KMS-11 (cell line): ENCODE data around the gene AXL.
"Not testable (repeated sequence)": the region's sequence is repeated elsewhere in the genome, so short reads cannot be mapped to it uniquely, and the experiment has no call there.

Experiments used
- H2AFZ ChIP-seq: fragments of 200-600 bp; sonication (generic); 2 replicates; pipeline ENCODE4 v1.6.1; 2016; ENCODE audit warnings: antibody characterized with exemption, mixed run types, low read depth
- H3K27ac ChIP-seq: fragments of 200-600 bp; sonication (generic); 2 replicates; pipeline ENCODE4 v1.6.1; 2016; ENCODE audit warnings: mild to moderate bottlenecking, mixed run types
- H3K27me3 ChIP-seq: fragments of 200-600 bp; sonication (generic); 2 replicates; pipeline ENCODE4 v1.6.1; 2017; ENCODE audit warnings: mild to moderate bottlenecking, low read depth, mixed run types, moderate library complexity; ENCODE audit not compliant: insufficient read depth
- H3K36me3 ChIP-seq: fragments of 200-600 bp; sonication (generic); 2 replicates; pipeline ENCODE4 v1.6.1; 2017; ENCODE audit warnings: mild to moderate bottlenecking, mixed run types; ENCODE audit not compliant: insufficient read depth
- H3K4me1 ChIP-seq: fragments of 200-600 bp; sonication (generic); 2 replicates; pipeline ENCODE4 v1.6.1; 2016; ENCODE audit warnings: mild to moderate bottlenecking, low read depth, mixed run types; ENCODE audit not compliant: poor library complexity, severe bottlenecking
- H3K4me2 ChIP-seq: fragments of 200-600 bp; sonication (generic); 2 replicates; pipeline ENCODE4 v1.7.0; 2016; ENCODE audit warnings: mild to moderate bottlenecking, mixed run types
- H3K4me3 ChIP-seq: fragments of 200-600 bp; sonication (generic); IDR thresholded peaks from 2 replicates; pipeline ENCODE4 v1.6.1; 2017; ENCODE audit warnings: low read depth, low read length, mixed read lengths; ENCODE audit not compliant: insufficient read depth
- H3K79me2 ChIP-seq: fragments of 200-600 bp; sonication (generic); 2 replicates; pipeline ENCODE4 v1.6.1; 2016; ENCODE audit warnings: low read depth, mixed run types; ENCODE audit not compliant: insufficient read depth
- H3K9ac ChIP-seq: fragments of 200-600 bp; sonication (generic); 2 replicates; pipeline ENCODE4 v1.6.1; 2016; ENCODE audit warnings: mild to moderate bottlenecking, mixed run types
- H4K20me1 ChIP-seq: fragments of 200-600 bp; sonication (generic); 2 replicates; pipeline ENCODE4 v1.6.1; 2016; ENCODE audit warnings: mild to moderate bottlenecking, mixed run types; ENCODE audit not compliant: insufficient read depth
- CTCF ChIP-seq: fragments of 200-600 bp; sonication (generic); conservative IDR thresholded peaks from 2 replicates; pipeline ENCODE4 v1.6.1; 2017; ENCODE audit warnings: low read depth, mild to moderate bottlenecking, antibody characterized with exemption, low read length, moderate library complexity, mixed read lengths

The AXL gene

GRCh38 chr19:41225238-41226052, 6.4 kb downstream of the AXL start:
- no peak for TF ChIP-seq CTCF
- no peak overlapping the region for H2AFZ ChIP-seq
- H3K79me2 ChIP-seq = no peaks in the 10 kb centered on the region
- no peaks in the 10 kb centered on the region for H3K36me3 ChIP-seq
- H3K4me1 ChIP-seq = no peaks in the 10 kb centered on the region
- H3K4me3 ChIP-seq = no peak overlapping the region
- no peak overlapping the region for H3K27ac ChIP-seq
- H3K4me2 ChIP-seq = no peak overlapping the region
- no peak overlapping the region for H3K9ac ChIP-seq
- H4K20me1 ChIP-seq = no peaks in the 10 kb centered on the region
- H3K27me3 ChIP-seq = peaks cover 21% of the 10 kb centered on the region

GRCh38 chr19:41226053-41226873, 7.2 kb downstream of the AXL start:
- no peak overlapping the region for H2AFZ ChIP-seq
- no peak for TF ChIP-seq CTCF
- H3K4me1 ChIP-seq = no peaks in the 10 kb centered on the region
- H3K9ac ChIP-seq = no peak overlapping the region
- peaks cover 14% of the 10 kb centered on the region; the same call in 1 of the 2 replicates for H3K27me3 ChIP-seq
- no peak overlapping the region for H3K4me2 ChIP-seq
- no peaks in the 10 kb centered on the region for H3K79me2 ChIP-seq
- no peaks in the 10 kb centered on the region for H4K20me1 ChIP-seq
- no peaks in the 10 kb centered on the region for H3K36me3 ChIP-seq
- no peak overlapping the region for H3K4me3 ChIP-seq
- H3K27ac ChIP-seq = no peak overlapping the region

DNA sequence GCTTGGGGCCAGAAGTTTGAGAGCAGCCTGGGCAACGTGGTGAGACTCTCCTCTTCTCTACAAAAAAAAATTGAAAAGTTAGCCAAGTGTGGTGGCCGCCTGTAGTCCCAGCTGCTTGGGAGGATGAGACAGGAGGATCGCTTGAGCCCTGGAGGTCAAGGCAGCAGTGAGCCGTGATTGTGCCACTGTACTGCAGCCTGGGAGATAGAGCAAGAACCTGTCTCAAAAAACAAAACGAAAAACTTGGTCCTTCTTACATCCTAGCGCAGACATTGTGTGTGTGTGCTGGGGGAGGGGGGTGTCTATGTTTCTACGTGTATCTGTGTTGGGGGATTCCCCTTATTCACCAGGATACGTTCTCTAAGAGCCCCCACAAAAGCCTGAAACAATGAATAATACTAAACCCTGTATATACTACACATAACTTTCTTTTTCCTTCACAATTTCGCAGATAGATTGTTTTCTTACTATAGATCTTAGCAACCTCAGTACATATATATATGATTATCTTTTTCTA, 7.9 kb downstream of the AXL start:
- Histone ChIP-seq H3K27ac (no peak overlapping the region), H2AFZ (no peak overlapping the region), H3K27me3 (peaks cover 10% of the 10 kb centered on the region; the same call in 1 of the 2 replicates), H3K9ac (no peak overlapping the region), H4K20me1 (no peaks in the 10 kb centered on the region), H3K4me2 (no peak overlapping the region), H3K36me3 (no peaks in the 10 kb centered on the region), H3K79me2 (no peaks in the 10 kb centered on the region), H3K4me3 (no peak overlapping the region), H3K4me1 (no peaks in the 10 kb centered on the region)
- TF ChIP-seq CTCF = no peak

DNA sequence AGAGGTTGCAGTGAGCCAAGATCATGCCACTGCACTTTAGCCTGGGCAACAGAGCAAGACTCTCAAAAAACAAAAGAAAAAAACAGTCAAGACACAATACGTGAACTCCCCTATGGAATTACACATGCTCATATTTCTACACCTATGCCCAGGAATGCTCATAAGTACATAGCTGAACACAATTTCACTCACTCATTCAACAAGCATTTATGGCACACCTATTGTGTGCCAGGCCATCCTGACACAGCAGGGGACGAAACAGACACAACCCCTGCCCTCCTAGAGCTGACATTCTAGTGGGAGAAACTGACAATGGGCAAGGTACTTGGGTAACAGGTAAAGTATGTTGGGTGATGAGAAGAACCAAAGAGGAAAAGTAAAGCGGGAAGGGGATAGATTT, 9.5 kb downstream of the AXL start:
- no peak overlapping the region for H3K4me2 ChIP-seq
- H3K4me1 ChIP-seq = no peaks in the 10 kb centered on the region
- no peak overlapping the region for H3K27ac ChIP-seq
- H3K27me3 ChIP-seq = no peaks in the 10 kb centered on the region; the same call in 1 of the 2 replicates
- H3K4me3 ChIP-seq = no peak overlapping the region
- H3K79me2 ChIP-seq = no peaks in the 10 kb centered on the region
- H3K36me3 ChIP-seq = no peaks in the 10 kb centered on the region
- H4K20me1 ChIP-seq = no peaks in the 10 kb centered on the region
- no peak overlapping the region for H2AFZ ChIP-seq
- H3K9ac ChIP-seq = no peak overlapping the region
- no peak for TF ChIP-seq CTCF

DNA sequence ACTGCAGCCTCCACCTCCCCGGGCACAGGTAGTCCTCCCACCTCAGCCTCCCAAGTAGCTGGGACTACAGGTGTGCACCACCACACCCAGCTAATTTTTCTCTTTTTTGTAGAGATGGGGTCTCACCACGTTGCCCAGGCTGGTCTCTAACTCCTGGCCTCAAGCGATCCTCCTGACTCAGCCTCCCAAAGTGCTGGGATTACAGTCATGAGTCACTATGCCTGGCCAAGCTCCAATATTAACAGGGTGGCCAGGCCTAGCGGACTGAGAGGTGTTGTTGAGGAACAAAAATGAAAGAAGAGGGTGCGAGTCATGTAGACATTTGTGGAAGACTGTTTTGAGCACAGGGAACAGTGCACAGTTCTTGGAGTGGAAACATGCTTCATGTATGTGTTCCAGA, 10.3 kb downstream of the AXL start:
- not testable (repeated sequence) for H3K4me2 ChIP-seq, H2AFZ ChIP-seq, H3K4me3 ChIP-seq, H3K27me3 ChIP-seq, H3K27ac ChIP-seq, H3K36me3 ChIP-seq, H4K20me1 ChIP-seq, H3K4me1 ChIP-seq, H3K79me2 ChIP-seq, H3K9ac ChIP-seq
